HT1080 (cell line): ENCODE results near the gene FBN1. TPM values are rescaled to one million over a fixed set of nuclear protein-coding genes. Genes with fewer than 3 reads are reported as not detected.
A peak's percentile ranks its signal among the peaks of the same experiment; 100 is the strongest.

Experiments used
- DNase-seq: peaks from one replicate; pipeline ENCODE4 v3.0.0-alpha.2; 2015; ENCODE audit warnings: low read depth
- total RNA-seq: library from RNA; depleted of rRNA; stranded (reverse); fragments of >200 nt; shearing (Covaris generic); gene quantifications from 2 replicates; pipeline ENCODE4 v1.2.3, GENCODE V29; 2014

The FBN1 gene
- total RNA-seq, 1 experiment from 2014 or later = 21.0 TPM

DNA sequence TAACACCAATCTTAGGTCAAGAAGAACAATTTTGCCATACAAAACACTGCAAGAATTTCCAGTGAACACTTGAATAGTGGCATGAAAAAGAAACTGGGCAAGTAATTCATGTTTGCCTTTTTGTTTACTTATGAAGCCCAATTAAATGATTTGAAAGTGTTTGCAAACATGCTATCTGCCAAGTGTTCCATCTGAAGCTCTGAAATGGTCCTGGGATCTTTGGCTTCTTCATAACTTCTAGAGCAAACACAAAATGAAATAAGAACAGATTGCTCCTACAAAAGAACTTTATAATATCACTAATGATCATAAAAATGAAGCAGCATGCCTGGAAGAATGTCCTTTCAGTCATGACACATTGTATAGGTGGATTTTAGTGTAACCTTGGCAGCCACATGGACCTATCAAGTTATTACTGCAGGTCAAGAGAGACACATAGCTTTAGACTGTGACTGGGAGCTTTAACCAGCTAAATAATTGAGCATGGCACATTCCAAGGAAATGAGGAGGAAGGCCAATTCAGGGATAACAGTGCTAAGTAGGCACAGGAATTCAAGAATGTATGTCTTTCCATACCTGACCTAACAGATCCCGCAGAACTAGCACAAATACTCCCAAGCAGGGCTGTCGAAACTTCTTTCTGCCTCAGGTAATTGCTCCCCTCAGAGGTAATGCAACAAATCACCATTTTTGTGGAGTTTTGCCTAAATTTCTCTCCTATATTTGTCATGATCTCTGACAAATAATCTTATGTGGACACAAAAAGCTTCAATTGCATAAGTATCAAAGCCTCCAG is 169.7 kb downstream of the FBN1 start:
- peak; percentile 30 for DNase-seq

- DNase-seq = no peak
These were observed 171.8 kb downstream of the FBN1 start for GRCh38 chr15:48473667-48474066.

- peak; percentile 78 for DNase-seq
These were observed 172.8 kb downstream of the FBN1 start for GRCh38 chr15:48472756-48473155.

DNA sequence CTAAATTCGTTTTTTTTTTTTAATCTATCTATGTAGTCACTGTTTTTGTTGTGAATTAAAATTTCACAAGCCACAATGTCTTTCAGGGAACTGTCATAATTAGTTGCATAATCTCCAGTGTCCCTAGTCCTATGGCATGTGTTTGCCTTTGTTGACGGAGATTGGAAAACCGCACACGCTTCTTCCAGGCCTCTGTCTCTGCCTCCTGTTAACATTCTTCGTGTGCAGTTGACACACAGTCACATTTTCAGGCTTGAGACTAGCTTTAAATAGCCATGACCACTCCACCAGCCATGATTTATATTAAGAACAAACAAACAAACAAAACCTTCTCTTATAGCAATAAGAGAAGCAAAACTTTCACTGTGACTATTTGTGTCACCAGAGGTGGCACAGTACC is 174.4 kb downstream of the FBN1 start:
- no peak for DNase-seq

- DNase-seq = peak; percentile 24
These were observed 175.4 kb downstream of the FBN1 start for GRCh38 chr15:48470096-48470495.

- DNase-seq = peak; percentile 36
These were observed 175.8 kb downstream of the FBN1 start for GRCh38 chr15:48469681-48470080.

GRCh38 chr15:48469271-48469670 is 176.2 kb downstream of the FBN1 start:
- DNase-seq = no peak

DNA sequence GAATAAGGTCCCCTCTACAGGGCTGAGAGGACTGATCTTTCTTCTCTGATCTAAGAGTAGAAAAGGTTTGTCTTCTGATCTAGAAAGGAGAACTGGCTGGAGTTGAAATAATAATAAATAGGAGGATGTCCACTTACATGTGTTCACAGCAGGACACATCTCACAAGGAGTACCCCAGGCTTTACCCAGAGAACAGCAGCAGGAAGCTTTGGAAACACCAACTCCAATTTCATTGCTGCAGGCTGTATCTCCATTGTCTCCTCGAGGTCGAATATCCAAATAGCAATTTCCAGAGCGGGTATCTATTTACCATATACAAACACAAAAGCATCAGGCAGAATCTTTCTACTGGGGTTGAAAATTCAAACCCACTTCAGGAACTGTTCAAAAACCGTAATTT is 177.7 kb downstream of the FBN1 start:
- no peak for DNase-seq

GRCh38 chr15:48466820-48467219 is 178.7 kb downstream of the FBN1 start:
- no peak for DNase-seq

DNA sequence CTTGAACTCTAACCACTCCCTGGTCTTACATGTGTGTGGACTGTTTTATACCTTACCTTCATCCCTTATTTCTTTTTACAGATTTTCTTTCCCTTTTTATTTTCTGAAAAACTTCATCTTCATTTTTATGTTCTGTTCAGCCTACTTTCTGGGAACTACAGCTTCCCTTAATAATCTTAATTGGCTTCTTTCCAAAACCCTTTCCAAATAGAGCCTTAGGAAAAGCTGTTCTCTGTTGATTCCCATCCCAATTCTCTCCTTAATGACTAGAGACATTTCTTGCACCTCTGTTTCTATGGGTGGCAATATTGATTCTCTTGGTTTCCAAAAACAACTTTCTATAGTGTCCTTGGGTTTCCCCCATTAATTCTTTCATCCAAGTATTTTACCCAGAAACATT is 179.4 kb downstream of the FBN1 start:
- no peak for DNase-seq

DNA sequence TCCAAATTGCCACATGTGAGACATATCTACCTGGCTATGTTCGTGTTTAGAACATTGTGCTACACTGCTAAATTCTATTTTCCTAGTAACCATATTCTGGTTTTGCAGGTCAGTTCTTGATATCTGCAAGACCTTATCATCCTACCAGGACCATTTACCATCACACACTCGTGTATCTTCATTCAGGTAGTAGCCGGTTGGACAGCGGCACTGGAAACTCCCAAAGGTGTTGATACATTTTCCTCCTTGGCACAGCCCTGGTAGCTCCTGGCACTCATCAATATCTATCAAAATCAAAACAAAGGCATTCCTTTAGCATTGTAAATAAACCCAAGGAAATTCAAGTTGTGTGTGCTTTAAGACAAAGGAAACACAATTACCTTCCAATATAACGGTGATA is 180.1 kb downstream of the FBN1 start:
- DNase-seq = no peak

DNA sequence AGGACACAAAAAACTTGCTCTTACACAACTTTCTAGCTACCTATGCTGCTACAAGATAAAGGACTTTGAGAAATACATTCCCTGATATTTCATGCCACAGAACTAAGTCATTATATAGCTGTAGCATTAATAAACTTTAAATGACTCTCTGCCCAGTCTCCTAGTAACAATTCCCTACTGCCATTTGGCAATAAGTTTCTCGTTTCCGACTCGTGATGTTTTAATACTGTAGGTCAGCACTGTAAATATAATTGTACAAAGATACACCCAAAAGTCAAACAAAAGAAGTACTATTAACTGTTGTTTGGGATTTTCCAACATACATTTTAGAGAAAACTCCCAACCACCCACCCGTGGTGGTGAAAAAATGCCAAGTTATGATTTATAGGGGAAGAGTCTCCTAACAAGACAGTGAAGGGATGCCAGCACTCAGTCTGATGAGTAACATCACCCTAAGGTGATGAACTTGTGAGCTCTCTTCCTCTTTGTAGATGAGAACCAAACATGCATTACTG is 182.1 kb downstream of the FBN1 start:
- no peak for DNase-seq

DNA sequence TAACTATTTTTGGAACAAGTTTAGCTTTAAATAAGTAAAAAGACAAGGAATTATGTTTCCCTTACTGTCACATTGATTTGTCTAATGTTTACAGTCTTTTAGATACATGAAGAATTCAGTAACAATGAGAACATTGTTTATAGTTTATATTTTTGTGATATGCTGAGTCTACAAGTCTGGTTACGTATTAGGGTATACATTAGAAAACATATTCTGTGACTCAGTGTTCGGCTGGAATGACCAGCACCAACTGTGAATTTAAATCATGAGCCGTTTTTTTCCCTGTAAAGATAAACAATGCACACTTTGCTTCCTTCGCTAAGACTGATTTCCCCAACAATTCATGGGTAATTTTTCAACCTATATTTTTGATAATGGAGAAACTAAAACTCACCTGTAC is 182.8 kb downstream of the FBN1 start:
- DNase-seq = no peak

- DNase-seq = peak; percentile 83
These were observed 185.7 kb downstream of the FBN1 start for GRCh38 chr15:48459571-48460442.

- DNase-seq = no peak
These were observed 186.6 kb downstream of the FBN1 start for GRCh38 chr15:48458876-48459275.

- DNase-seq = no peak
These were observed 189.4 kb downstream of the FBN1 start for GRCh38 chr15:48456134-48456533.

DNA sequence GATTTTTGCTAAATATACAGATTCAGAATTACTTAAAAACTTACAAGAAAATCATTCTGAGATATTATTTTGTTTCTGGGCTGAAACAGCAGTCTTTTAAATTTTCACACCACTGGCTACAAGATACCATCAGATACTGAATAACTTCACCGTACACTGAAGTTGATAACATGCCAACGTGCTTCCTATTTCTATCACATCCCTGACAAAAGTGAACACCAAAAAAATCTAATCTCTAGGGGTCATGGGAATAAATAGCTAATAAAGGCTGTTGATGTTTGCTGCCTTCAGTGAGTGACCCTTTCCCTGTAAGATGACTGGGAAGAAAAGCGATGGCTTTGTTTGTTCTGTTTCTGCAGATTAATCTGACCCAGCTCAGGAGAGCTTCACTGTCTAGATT is 193.8 kb downstream of the FBN1 start:
- DNase-seq = no peak

DNA sequence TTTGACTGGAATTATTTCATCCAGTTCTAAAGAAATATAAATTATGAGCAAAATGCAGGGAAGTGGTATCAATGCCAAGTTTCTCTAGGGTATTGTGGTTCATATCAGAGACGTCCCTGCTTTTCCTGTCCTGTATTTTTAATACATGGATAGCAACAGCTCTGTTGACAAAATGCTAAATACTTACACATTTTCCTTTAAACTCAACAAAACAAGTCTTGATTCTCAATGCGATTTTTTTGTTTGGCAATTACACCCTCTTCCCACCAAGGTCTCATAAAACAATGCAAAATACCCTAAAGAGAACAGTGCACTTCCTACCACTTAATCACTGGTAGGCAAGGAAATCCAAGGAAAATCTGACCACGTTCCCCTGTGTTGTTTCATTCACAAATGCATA is 194.3 kb downstream of the FBN1 start:
- no peak for DNase-seq

DNA sequence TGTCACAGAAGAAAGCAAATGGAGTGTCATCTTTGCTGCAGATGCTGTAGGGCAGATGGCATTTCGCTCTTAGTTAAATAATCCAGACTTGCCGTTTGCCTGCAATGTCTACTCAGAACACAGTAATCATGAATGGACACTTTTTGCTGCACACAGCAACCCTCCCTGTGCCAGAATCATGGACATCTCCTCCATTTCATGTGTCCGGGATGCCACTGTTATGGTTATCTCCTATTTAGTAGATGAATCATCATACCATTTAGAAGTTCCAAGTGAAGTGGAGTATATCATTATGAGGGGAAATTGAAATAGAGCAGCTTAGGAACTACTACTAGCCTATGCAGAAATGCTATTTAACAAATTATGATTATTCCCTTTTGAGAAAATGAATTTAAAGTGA is 195.8 kb downstream of the FBN1 start:
- DNase-seq = no peak

DNA sequence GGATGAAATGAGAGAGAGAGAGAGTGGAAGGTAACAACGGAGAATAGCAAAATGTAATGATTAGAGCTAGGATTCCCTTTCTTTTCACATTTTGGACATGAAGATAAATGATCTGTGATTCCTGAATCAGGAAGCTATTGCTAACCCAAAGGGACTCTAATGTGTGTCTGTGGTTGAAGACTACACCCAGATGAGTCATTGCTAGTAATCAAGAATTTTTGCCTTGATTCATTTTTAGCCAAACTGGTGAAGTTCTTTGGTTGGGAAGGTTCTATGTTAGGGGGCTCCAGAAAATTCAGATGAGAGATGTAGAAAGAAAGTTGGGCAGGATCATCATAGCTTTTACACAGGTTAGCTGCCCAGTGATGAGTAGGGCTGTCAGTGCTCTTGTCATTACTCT is 197.9 kb downstream of the FBN1 start:
- DNase-seq = peak; percentile 76

DNA sequence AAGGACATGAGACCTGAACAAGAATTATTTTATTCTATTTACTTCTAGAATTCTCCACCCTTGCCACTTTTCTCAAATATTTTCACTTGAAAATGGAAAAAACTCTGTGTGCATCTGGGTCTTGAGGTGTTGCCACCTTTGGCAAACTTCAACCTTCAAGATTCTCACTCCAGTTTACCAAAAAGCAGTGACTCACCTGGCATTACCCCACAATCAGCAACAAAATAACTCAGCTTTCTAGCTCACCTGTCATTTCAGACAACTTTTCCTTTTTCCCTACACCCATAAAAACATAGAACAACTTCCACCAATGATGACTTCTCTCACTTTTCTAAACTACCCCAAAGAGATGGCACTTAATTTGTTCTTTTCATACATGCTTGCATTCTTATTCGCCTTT is 198.5 kb downstream of the FBN1 start:
- DNase-seq = no peak

- DNase-seq = peak; percentile 32
These were observed 203.5 kb downstream of the FBN1 start for GRCh38 chr15:48442011-48442410.
